ENCODE results near the gene RPS6KA5. TPM values are rescaled to one million over a fixed set of nuclear protein-coding genes. Genes with fewer than 3 reads are reported as not detected.

Gene RPS6KA5
- total RNA-seq, 2 donors from 2014 or later, result 8.9 to 10.3 TPM

DNA sequence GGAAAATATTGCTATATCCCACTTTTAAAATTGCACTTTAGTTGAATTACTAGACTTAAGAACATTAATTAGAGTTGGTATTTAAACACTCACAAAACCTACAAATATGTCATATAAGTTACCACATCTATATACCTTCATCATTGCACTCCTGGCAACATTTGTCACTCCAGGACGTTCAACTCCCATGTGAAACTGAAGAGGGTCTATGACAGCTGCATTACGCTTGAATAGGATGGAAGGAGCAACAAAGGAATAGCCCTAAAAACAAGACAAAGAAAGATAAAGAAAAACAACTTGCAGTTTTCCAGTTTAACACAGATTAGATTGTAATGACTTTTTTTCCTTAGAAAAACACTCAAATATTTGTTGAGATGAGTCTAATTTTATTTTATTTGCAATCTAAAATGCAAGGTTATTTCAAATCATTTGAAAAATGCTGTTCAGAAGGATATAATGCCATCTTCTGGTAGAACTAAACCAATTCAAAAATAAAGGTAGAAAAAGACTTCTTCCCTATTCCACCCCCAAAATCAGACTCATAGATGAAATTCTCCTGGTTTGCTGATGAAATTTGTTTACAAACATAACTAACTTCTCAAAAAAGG is 159.9 kb downstream of the RPS6KA5 start:
- H3K4me3 ChIP-seq, result no peak overlapping the region
- no peaks in the 10 kb centered on the region for H3K27me3 ChIP-seq (replicated peaks; ENCODE audit: insufficient read depth)
- WGBS, result 65% methylated on average over 2 of the region's 2 CpGs
- TF ChIP-seq, protein P1, sequence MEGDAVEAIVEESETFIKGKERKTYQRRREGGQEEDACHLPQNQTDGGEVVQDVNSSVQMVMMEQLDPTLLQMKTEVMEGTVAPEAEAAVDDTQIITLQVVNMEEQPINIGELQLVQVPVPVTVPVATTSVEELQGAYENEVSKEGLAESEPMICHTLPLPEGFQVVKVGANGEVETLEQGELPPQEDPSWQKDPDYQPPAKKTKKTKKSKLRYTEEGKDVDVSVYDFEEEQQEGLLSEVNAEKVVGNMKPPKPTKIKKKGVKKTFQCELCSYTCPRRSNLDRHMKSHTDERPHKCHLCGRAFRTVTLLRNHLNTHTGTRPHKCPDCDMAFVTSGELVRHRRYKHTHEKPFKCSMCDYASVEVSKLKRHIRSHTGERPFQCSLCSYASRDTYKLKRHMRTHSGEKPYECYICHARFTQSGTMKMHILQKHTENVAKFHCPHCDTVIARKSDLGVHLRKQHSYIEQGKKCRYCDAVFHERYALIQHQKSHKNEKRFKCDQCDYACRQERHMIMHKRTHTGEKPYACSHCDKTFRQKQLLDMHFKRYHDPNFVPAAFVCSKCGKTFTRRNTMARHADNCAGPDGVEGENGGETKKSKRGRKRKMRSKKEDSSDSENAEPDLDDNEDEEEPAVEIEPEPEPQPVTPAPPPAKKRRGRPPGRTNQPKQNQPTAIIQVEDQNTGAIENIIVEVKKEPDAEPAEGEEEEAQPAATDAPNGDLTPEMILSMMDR (IDR thresholded peaks at IDR 0.05), result no peak
- TF ChIP-seq POLR2A (IDR thresholded peaks at IDR 0.05) (no peak), POLR2AphosphoS5 (IDR thresholded peaks at IDR 0.05) (no peak)
- no peaks in the 10 kb centered on the region for H3K36me3 ChIP-seq
- intact Hi-C loops (cut with DNase I), result loop anchor here (5.0 kb wide), 1 partner anchor 382 kb away; no protein-coding TSS in a partner anchor
- H3K4me1 ChIP-seq (replicated peaks), result no peaks in the 10 kb centered on the region
- no peak for DNase-seq (ENCODE audit: low spot score)
- H3K9me3 ChIP-seq, result no peaks in the 10 kb centered on the region
- H3K27ac ChIP-seq, result no peak overlapping the region

DNA sequence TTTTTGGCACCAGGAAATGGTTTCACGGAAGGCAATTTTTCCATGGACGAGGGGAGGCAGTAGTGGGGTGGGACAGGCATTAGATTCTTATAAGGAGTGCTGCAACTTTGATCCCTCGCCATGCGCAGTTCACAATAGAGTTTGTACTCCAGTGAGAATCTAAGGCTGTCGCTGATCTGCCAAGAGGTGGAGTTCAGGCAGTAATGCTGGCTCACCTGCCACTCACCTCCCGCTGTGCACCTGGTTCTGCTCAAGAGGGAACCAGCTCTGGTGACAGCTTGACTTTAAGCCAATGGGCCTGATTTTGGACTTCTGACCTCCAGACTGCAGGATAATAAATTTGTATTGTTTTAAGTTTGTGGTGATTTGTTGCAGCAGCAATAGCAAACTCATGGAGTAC is 163.4 kb downstream of the RPS6KA5 start:
- intact Hi-C loops (cut with DNase I), result no loop called here
- Histone ChIP-seq H3K36me3 (no peaks in the 10 kb centered on the region), H3K4me1 (replicated peaks) (no peaks in the 10 kb centered on the region), H3K27me3 (replicated peaks; ENCODE audit: insufficient read depth) (no peaks in the 10 kb centered on the region), H3K4me3 (no peak overlapping the region), H3K9me3 (no peaks in the 10 kb centered on the region), H3K27ac (no peak overlapping the region)
- TF ChIP-seq POLR2A (IDR thresholded peaks at IDR 0.05) (no peak), POLR2AphosphoS5 (IDR thresholded peaks at IDR 0.05) (no peak)
- TF ChIP-seq, protein P1 (IDR thresholded peaks at IDR 0.05), result no peak
- DNase-seq (ENCODE audit: low spot score), result no peak
- 93% methylated on average over 6 of the region's 6 CpGs for WGBS

DNA sequence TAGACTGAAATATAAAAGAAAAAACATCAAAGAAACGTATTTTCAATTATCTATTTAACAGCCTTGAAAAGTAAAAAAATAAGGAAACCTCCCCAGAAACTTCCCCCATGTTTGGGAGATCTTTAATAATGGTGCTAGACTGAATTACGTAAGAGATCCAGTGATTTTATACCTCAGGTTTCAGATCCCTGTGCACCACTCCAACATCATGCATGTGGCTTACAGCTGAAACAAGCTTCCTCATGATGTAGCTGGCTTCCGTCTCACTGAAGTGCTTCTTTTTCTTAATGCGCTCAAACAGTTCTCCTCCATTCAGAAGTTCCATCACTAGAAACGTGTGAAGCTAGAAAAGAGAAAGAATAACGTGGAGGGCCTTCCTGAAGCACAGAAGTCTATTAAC is 166.2 kb downstream of the RPS6KA5 start:
- Histone ChIP-seq H3K36me3 (no peaks in the 10 kb centered on the region), H3K4me1 (replicated peaks) (no peaks in the 10 kb centered on the region), H3K27ac (no peak overlapping the region), H3K9me3 (no peaks in the 10 kb centered on the region), H3K4me3 (no peak overlapping the region), H3K27me3 (replicated peaks; ENCODE audit: insufficient read depth) (no peaks in the 10 kb centered on the region)
- intact Hi-C loops (cut with DNase I), result no loop called here
- TF ChIP-seq POLR2A (IDR thresholded peaks at IDR 0.05), result no peak
- TF ChIP-seq POLR2AphosphoS5 (IDR thresholded peaks at IDR 0.05), result no peak
- TF ChIP-seq, protein P1 (IDR thresholded peaks at IDR 0.05), result no peak
- WGBS, result 84% methylated on average over 6 of the region's 6 CpGs
- no peak for DNase-seq (ENCODE audit: low spot score)

DNA sequence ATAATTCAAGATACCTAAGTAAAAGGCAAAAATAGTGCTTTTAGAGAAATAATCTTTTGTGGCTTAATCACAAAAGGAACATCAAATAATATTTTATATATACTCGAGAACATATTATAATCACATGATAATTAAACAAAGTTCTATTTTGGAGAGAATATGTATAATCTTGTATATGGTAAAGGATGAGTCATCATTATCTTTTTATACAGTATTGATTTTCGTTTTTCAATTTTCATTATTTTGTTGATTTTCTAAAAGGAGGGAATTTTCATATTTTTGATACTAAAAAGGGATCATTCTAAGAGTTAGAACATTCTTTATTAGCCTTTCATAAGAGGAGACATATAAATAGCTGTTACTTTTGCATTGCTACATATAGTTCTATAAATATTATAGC is 166.9 kb downstream of the RPS6KA5 start:
- no peaks in the 10 kb centered on the region for H3K36me3 ChIP-seq
- H3K4me3 ChIP-seq, result no peak overlapping the region
- no peaks in the 10 kb centered on the region for H3K4me1 ChIP-seq (replicated peaks)
- intact Hi-C loops (cut with DNase I), result no loop called here
- TF ChIP-seq, protein P1 (IDR thresholded peaks at IDR 0.05), result no peak
- no peak for TF ChIP-seq POLR2AphosphoS5 (IDR thresholded peaks at IDR 0.05)
- no peaks in the 10 kb centered on the region for H3K27me3 ChIP-seq (replicated peaks; ENCODE audit: insufficient read depth)
- 92% methylated on average over 2 of the region's 2 CpGs for WGBS
- H3K27ac ChIP-seq, result no peak overlapping the region
- no peaks in the 10 kb centered on the region for H3K9me3 ChIP-seq
- no peak for DNase-seq (ENCODE audit: low spot score)

DNA sequence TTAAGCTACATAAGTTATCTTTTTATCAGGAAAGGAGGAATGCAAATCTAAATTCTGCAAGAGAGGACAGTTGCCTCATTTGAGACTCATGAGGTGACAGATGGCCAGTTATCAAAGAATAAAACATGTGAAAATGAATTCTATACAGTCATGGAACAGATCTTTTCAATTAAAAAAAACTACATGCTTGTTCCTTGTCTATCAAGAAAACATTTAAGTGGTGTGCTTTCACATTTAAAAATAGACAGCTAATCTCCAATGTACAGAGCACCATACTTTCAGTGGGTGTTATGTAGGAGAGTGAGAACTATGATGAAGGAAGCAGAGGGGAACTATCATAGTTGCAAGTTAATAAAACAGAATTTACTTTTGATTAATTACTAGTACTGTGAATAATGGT is 167.5 kb downstream of the RPS6KA5 start:
- Histone ChIP-seq H3K36me3 (no peaks in the 10 kb centered on the region), H3K9me3 (no peaks in the 10 kb centered on the region), H3K27ac (no peak overlapping the region), H3K4me3 (no peak overlapping the region), H3K27me3 (replicated peaks; ENCODE audit: insufficient read depth) (no peaks in the 10 kb centered on the region), H3K4me1 (replicated peaks) (no peaks in the 10 kb centered on the region)
- TF ChIP-seq, protein P1 (IDR thresholded peaks at IDR 0.05), result no peak
- TF ChIP-seq POLR2A (IDR thresholded peaks at IDR 0.05) (no peak), POLR2AphosphoS5 (IDR thresholded peaks at IDR 0.05) (no peak)
- intact Hi-C loops (cut with DNase I), result no loop called here
- no peak for DNase-seq (ENCODE audit: low spot score)
